Measurements from ENCODE around the gene KCNG4.
"Not testable (repeated sequence)": the region's sequence is repeated elsewhere in the genome, so short reads cannot be mapped to it uniquely, and the experiment has no call there.

The KCNG4 gene

GRCh38 chr16:84204551-84204950, 35.3 kb downstream of the KCNG4 start:
- DNase-seq: not testable (repeated sequence)

GRCh38 chr16:84199861-84200260, 40.0 kb downstream of the KCNG4 start:
- no peak for DNase-seq

- no peak for DNase-seq
These were observed 40.7 kb downstream of the KCNG4 start for GRCh38 chr16:84199097-84199496.

- DNase-seq: no peak
These were observed 41.4 kb downstream of the KCNG4 start for GRCh38 chr16:84198401-84198800.

- no peak for DNase-seq
These were observed 42.2 kb downstream of the KCNG4 start for GRCh38 chr16:84197466-84198128.

GRCh38 chr16:84196727-84197394, 43.0 kb downstream of the KCNG4 start:
- no peak for DNase-seq

GRCh38 chr16:84196101-84196500, 43.7 kb downstream of the KCNG4 start:
- no peak for DNase-seq

GRCh38 chr16:84195201-84196093, 44.4 kb downstream of the KCNG4 start:
- no peak for DNase-seq

- DNase-seq: no peak
These were observed 45.2 kb downstream of the KCNG4 start for GRCh38 chr16:84194470-84195200.

- no peak for DNase-seq
These were observed 45.8 kb downstream of the KCNG4 start for GRCh38 chr16:84194018-84194417.

GRCh38 chr16:84193480-84193879, 46.3 kb downstream of the KCNG4 start:
- DNase-seq: no peak

GRCh38 chr16:84191466-84191865, 48.3 kb downstream of the KCNG4 start:
- no peak for DNase-seq

- DNase-seq: no peak
These were observed 49.0 kb downstream of the KCNG4 start, which contains the start of gene ADAD2 for GRCh38 chr16:84190731-84191388. ADAD2 (plus strand) TSS chr16:84191157; CDS start chr16:84191231, 74 bp downstream.

- DNase-seq: peak; percentile 76
These were observed 53.0 kb downstream of the KCNG4 start, which contains the start of gene TAF1C for GRCh38 chr16:84186685-84187437. TAF1C (minus strand) TSS chr16:84187057; CDS start chr16:84184988, 2,069 bp downstream.

- no peak for DNase-seq
These were observed 55.0 kb downstream of the KCNG4 start for GRCh38 chr16:84184775-84185174.

GRCh38 chr16:84183911-84184591, 55.8 kb downstream of the KCNG4 start:
- DNase-seq: no peak

GRCh38 chr16:84183572-84183875, 56.3 kb downstream of the KCNG4 start:
- DNase-seq: no peak

GRCh38 chr16:84182680-84183571, 56.9 kb downstream of the KCNG4 start:
- DNase-seq: no peak

- no peak for DNase-seq
These were observed 57.7 kb downstream of the KCNG4 start for GRCh38 chr16:84182104-84182503.

All from cortex of kidney (tissue), 1 donor.